ENCODE data around the gene URB2.

DNA sequence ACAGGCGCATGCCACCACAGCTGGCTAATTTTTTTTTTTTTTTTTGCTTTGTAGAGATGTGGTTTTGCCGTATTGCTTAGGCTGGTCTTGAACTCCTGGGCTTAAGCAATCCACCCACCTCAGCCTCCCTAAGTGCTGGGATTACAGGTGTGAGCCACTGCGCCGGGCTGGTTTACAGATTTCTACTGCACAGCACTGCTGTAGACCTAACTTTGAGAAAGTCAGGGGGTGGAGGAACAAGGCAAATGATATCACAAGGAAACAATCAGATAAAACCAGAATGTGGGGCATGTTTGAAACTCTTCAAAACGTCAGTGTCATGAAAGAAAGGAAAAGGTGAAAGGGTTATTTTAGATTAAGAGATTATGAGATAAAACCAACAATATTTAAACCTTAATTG, 45.3 kb downstream of the URB2 start:
- TF ChIP-seq, protein P1, sequence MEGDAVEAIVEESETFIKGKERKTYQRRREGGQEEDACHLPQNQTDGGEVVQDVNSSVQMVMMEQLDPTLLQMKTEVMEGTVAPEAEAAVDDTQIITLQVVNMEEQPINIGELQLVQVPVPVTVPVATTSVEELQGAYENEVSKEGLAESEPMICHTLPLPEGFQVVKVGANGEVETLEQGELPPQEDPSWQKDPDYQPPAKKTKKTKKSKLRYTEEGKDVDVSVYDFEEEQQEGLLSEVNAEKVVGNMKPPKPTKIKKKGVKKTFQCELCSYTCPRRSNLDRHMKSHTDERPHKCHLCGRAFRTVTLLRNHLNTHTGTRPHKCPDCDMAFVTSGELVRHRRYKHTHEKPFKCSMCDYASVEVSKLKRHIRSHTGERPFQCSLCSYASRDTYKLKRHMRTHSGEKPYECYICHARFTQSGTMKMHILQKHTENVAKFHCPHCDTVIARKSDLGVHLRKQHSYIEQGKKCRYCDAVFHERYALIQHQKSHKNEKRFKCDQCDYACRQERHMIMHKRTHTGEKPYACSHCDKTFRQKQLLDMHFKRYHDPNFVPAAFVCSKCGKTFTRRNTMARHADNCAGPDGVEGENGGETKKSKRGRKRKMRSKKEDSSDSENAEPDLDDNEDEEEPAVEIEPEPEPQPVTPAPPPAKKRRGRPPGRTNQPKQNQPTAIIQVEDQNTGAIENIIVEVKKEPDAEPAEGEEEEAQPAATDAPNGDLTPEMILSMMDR (IDR thresholded peaks at IDR 0.05) = no peak
- no peak for TF ChIP-seq EZH2 (IDR thresholded peaks at IDR 0.05; ENCODE audit: borderline replicate concordance, insufficient read depth, low read depth, low read length, poor library complexity, severe bottlenecking)
